GM21528 (cell line): ENCODE data around the gene TFPT.

Source experiments
- ATAC-seq: cut with Tn5 transposase; IDR thresholded peaks from one replicate; pipeline ENCODE4 v1.9.1; 2021; ENCODE audit warnings: mild to moderate bottlenecking, moderate library complexity; ENCODE audit not compliant: unreplicated experiment, low FRiP score

TFPT gene

GRCh38 chr19:54115109-54116063 is at the start of gene TFPT, which contains the start of gene PRPF31:
TFPT (minus strand) TSS chr19:54115657; CDS start chr19:54115269, 388 bp downstream.
PRPF31 (plus strand) TSS chr19:54115754; CDS start chr19:54118279, 2,525 bp downstream.
- peak; percentile 68 for ATAC-seq

GRCh38 chr19:54165222-54165621 is 49.8 kb upstream of the TFPT start:
- no peak for ATAC-seq

GRCh38 chr19:54164369-54165068 is 49.1 kb upstream of the TFPT start:
- no peak for ATAC-seq

GRCh38 chr19:54162884-54163283 is 47.4 kb upstream of the TFPT start:
- ATAC-seq, result no peak

- no peak for ATAC-seq
These were observed 46.9 kb upstream of the TFPT start for GRCh38 chr19:54162241-54162805.

- no peak for ATAC-seq
These were observed 45.4 kb upstream of the TFPT start for GRCh38 chr19:54160854-54161253.

GRCh38 chr19:54160182-54160811 is 44.8 kb upstream of the TFPT start:
- ATAC-seq, result peak; percentile 11

- peak; percentile 90 for ATAC-seq
These were observed 44.1 kb upstream of the TFPT start, which contains the start of gene LENG1 for GRCh38 chr19:54159352-54160181. LENG1 (minus strand) TSS chr19:54159721; CDS start chr19:54159695, 26 bp downstream.

- no peak for ATAC-seq
These were observed 43.4 kb upstream of the TFPT start for GRCh38 chr19:54158812-54159351.

- ATAC-seq, result no peak
These were observed 41.5 kb upstream of the TFPT start for GRCh38 chr19:54156953-54157352.

- ATAC-seq, result no peak
These were observed 41.0 kb upstream of the TFPT start for GRCh38 chr19:54156490-54156889.

GRCh38 chr19:54155694-54156093 is 40.2 kb upstream of the TFPT start:
- no peak for ATAC-seq

GRCh38 chr19:54154603-54155345 is 39.3 kb upstream of the TFPT start:
- no peak for ATAC-seq

GRCh38 chr19:54153731-54154326 is 38.4 kb upstream of the TFPT start:
- ATAC-seq, result no peak

- ATAC-seq, result no peak
These were observed 37.5 kb upstream of the TFPT start for GRCh38 chr19:54152878-54153524.

- no peak for ATAC-seq
These were observed 36.8 kb upstream of the TFPT start for GRCh38 chr19:54152267-54152666.

- no peak for ATAC-seq
These were observed 36.0 kb upstream of the TFPT start for GRCh38 chr19:54151362-54152035.
